ENCODE results near the gene TSSK2.

DNA sequence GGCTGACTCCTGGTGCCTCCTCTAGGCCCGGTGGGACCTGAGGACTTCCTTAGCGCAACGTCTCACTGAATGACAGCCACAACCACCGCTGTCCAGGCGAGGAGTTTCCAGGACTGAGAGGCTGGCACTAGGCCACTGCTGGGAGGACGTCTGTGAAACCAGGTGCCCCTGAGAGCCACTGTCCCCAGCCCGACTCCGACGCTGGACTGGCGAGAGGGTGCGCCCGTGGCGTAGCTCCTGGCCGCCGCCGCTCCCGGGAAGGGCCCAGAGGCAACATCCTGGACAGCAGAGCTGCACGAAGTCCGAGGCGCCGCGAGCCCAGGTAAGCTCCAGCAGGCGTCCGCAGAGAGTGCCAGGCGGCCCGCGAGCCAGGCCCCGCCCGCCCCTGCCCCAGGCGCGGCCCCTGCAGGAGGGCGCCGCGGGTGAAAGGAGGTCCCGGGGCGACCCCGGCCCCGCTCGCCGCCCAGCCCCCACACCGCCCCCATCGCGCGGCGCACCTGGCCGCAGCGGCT is 9.4 kb upstream of the TSSK2 start:
- TF ChIP-seq, protein P1, sequence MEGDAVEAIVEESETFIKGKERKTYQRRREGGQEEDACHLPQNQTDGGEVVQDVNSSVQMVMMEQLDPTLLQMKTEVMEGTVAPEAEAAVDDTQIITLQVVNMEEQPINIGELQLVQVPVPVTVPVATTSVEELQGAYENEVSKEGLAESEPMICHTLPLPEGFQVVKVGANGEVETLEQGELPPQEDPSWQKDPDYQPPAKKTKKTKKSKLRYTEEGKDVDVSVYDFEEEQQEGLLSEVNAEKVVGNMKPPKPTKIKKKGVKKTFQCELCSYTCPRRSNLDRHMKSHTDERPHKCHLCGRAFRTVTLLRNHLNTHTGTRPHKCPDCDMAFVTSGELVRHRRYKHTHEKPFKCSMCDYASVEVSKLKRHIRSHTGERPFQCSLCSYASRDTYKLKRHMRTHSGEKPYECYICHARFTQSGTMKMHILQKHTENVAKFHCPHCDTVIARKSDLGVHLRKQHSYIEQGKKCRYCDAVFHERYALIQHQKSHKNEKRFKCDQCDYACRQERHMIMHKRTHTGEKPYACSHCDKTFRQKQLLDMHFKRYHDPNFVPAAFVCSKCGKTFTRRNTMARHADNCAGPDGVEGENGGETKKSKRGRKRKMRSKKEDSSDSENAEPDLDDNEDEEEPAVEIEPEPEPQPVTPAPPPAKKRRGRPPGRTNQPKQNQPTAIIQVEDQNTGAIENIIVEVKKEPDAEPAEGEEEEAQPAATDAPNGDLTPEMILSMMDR (IDR thresholded peaks at IDR 0.05; ENCODE audit: insufficient read depth, low read length, poor library complexity, severe bottlenecking): no peak
- TF ChIP-seq EZH2phosphoT487 (conservative IDR thresholded peaks at IDR 0.05; ENCODE audit: low read length): no peak

All from SU-DHL-6 (cell line).